ENCODE data around the gene MRM2.

The MRM2 gene

DNA sequence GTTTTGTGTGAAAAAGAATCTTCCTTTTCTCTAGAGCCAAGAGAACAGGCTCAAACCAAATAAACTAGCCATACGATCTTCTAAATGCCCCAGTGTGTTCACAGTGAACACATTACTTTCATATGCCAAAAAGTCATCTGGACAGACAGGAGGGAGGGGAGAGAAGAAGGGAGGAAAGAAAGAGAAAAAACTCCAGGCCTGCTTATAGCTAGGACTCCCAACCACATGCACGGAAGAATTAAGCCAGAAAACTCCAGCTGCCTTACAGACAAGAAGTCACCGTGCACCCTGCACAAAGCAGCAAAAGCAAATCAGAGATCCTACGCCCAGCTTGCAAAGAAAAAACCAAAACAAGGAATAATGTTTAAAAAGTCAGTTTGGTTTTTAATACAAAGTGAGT lies 37.9 kb upstream of the MRM2 start:
- Histone ChIP-seq H3K36me3 (ENCODE audit: control insufficient read depth in 2 of 2, insufficient read depth in 2 of 2, low read length in 2 of 2) (peaks cover 3 to 6% of the 10 kb centered on the region in 2 donors), H3K27ac (ENCODE audit: low read depth in 2 of 2, low read length in 2 of 2) (no peak overlapping the region), H3K27me3 (ENCODE audit: control insufficient read depth in 2 of 2, insufficient read depth in 2 of 2, low read length in 2 of 2) (no peaks in the 10 kb centered on the region), H3K4me1 (ENCODE audit: control insufficient read depth in 2 of 2, insufficient read depth in 2 of 2, low read length in 2 of 2) (no peaks in the 10 kb centered on the region), H3K9ac (ENCODE audit: low read depth in 1 of 2, low read length in 2 of 2) (no peak overlapping the region), H3K9me3 (ENCODE audit: control insufficient read depth in 2 of 2, low read length in 2 of 2) (no peaks in the 10 kb centered on the region), H3K4me3 (ENCODE audit: low read length in 2 of 2) (no peak overlapping the region)

DNA sequence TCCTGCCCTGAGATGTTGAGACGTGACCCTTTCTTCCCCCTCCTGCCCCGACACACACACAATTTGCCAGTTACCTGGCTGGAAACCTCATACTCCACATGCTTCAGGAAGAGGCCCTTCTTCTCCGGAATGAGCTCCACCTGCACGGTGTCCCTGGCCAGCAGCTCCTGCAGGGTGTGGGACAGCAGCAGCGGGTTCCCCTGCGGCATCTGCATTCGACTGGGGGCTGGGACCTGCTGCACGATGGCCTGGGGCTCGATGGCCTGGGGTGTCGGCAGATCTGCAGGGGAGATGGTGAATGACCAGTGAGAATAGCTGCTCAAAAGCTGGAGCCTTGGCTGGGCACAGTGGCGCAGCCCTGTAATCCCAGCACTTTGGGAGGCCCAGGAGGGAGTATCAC lies 36.0 kb upstream of the MRM2 start:
- Histone ChIP-seq H3K27ac (ENCODE audit: low read depth in 2 of 2, low read length in 2 of 2) (no peak overlapping the region), H3K9me3 (ENCODE audit: control insufficient read depth in 2 of 2, low read length in 2 of 2) (no peaks in the 10 kb centered on the region), H3K4me3 (ENCODE audit: low read length in 2 of 2) (no peak overlapping the region), H3K36me3 (ENCODE audit: control insufficient read depth in 2 of 2, insufficient read depth in 2 of 2, low read length in 2 of 2) (peaks cover 9 to 13% of the 10 kb centered on the region in 2 donors), H3K27me3 (ENCODE audit: control insufficient read depth in 2 of 2, insufficient read depth in 2 of 2, low read length in 2 of 2) (no peaks in the 10 kb centered on the region), H3K4me1 (ENCODE audit: control insufficient read depth in 2 of 2, insufficient read depth in 2 of 2, low read length in 2 of 2) (no peaks in the 10 kb centered on the region), H3K9ac (ENCODE audit: low read depth in 1 of 2, low read length in 2 of 2) (no peak overlapping the region)

DNA sequence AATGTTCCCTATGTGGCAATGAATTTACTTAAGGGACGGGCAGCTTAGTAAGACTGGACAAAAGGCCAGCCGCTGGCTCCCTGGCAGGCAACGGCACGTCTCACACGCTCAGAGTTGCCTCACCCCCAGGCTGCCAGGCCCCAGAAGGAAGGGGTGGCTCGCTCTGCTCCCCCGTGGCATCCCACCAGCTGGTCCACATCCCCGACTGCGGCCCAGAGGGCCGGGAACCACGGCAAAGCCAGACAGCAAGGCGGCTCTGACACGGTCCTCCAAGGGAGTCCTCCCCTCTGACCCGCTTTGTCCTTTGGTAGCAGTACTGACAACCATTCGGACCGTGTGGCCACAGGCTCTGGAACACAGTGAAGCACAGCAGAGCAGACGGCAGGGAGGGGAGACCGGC lies 34.1 kb upstream of the MRM2 start:
- Histone ChIP-seq H3K27me3 (ENCODE audit: control insufficient read depth in 2 of 2, insufficient read depth in 2 of 2, low read length in 2 of 2) (no peaks in the 10 kb centered on the region), H3K27ac (ENCODE audit: low read depth in 2 of 2, low read length in 2 of 2) (no peak overlapping the region), H3K9me3 (ENCODE audit: control insufficient read depth in 2 of 2, low read length in 2 of 2) (no peaks in the 10 kb centered on the region), H3K36me3 (ENCODE audit: control insufficient read depth in 2 of 2, insufficient read depth in 2 of 2, low read length in 2 of 2) (peaks cover 11 to 18% of the 10 kb centered on the region in 2 donors), H3K4me3 (ENCODE audit: low read length in 2 of 2) (no peak overlapping the region), H3K9ac (ENCODE audit: low read depth in 1 of 2, low read length in 2 of 2) (no peak overlapping the region), H3K4me1 (ENCODE audit: control insufficient read depth in 2 of 2, insufficient read depth in 2 of 2, low read length in 2 of 2) (no peaks in the 10 kb centered on the region)

DNA sequence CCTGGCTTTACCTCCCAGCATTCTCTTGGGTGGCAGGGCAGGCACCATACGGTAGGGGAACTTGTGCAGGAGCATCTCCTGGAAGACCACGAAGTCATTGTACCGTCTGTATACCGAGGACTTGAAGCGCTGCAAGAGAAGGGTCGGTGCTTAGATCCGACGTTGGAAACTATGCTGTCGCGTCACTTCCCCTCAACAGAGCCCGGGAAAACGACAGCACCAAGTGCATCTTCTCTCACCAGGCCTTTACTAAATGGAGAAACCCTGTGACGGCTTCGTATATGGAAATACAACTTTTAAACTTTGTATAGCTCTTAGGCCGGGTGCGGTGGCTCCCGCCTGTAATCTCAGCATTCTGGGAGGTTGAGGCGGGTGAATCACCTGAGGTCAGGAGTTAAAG lies 33.1 kb upstream of the MRM2 start:
- no peak overlapping the region for H3K4me3 ChIP-seq (ENCODE audit: low read length in 2 of 2)
- H3K9ac ChIP-seq (ENCODE audit: low read depth in 1 of 2, low read length in 2 of 2), result no peak overlapping the region
- peaks cover 11 to 24% of the 10 kb centered on the region in 2 donors for H3K36me3 ChIP-seq (ENCODE audit: control insufficient read depth in 2 of 2, insufficient read depth in 2 of 2, low read length in 2 of 2)
- H3K27ac ChIP-seq (ENCODE audit: low read depth in 2 of 2, low read length in 2 of 2), result no peak overlapping the region
- no peaks in the 10 kb centered on the region for H3K4me1 ChIP-seq (ENCODE audit: control insufficient read depth in 2 of 2, insufficient read depth in 2 of 2, low read length in 2 of 2)
- H3K27me3 ChIP-seq (ENCODE audit: control insufficient read depth in 2 of 2, insufficient read depth in 2 of 2, low read length in 2 of 2), result no peaks in the 10 kb centered on the region
- H3K9me3 ChIP-seq (ENCODE audit: control insufficient read depth in 2 of 2, low read length in 2 of 2), result no peaks in the 10 kb centered on the region

DNA sequence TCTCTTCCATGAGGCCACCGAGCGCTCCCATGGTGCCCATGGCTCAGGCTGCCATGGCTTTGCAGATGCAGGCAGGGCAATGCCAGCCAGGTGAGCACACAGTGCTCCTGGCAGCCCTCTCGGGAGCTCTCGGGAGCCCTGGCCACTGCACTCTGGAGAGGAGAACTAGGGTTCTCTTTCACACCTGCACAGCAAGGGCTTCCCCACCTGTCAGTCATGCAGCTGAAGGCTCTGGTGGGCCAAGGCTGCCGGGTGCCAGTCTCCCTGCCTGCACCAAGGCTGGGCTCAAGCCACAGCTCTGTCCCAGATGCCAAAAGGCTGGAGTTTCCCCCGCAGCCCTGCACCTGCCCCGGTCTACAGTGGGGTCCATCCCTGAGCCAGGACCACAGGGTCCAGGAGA lies 32.7 kb upstream of the MRM2 start:
- H3K36me3 ChIP-seq (ENCODE audit: control insufficient read depth in 2 of 2, insufficient read depth in 2 of 2, low read length in 2 of 2), result peaks cover 11 to 24% of the 10 kb centered on the region in 2 donors
- no peaks in the 10 kb centered on the region for H3K4me1 ChIP-seq (ENCODE audit: control insufficient read depth in 2 of 2, insufficient read depth in 2 of 2, low read length in 2 of 2)
- H3K27me3 ChIP-seq (ENCODE audit: control insufficient read depth in 2 of 2, insufficient read depth in 2 of 2, low read length in 2 of 2), result no peaks in the 10 kb centered on the region
- H3K27ac ChIP-seq (ENCODE audit: low read depth in 2 of 2, low read length in 2 of 2), result no peak overlapping the region
- H3K4me3 ChIP-seq (ENCODE audit: low read length in 2 of 2), result no peak overlapping the region
- no peak overlapping the region for H3K9ac ChIP-seq (ENCODE audit: low read depth in 1 of 2, low read length in 2 of 2)
- no peaks in the 10 kb centered on the region for H3K9me3 ChIP-seq (ENCODE audit: control insufficient read depth in 2 of 2, low read length in 2 of 2)

DNA sequence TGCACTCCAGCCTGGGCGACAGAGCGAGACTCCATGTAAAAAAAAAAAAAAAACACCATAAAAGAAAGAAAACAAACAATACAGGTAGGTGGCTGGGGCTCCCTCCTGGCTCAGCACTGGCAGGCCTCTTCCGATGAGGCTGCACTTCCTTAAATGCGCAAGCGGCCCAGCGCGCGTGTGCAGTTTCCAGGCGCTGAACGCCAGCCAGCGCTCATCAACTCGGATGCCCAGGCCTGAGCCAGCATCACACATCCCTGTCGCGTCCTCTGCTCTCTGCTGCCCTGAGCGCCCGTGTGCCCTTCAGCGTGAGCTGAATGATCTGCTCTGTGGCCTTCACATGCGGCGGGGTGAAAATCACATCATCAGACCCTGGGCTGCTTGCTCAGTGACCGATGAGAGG lies 31.9 kb upstream of the MRM2 start:
- Histone ChIP-seq H3K27ac (ENCODE audit: low read depth in 2 of 2, low read length in 2 of 2) (no peak overlapping the region), H3K4me1 (ENCODE audit: control insufficient read depth in 2 of 2, insufficient read depth in 2 of 2, low read length in 2 of 2) (no peaks in the 10 kb centered on the region), H3K9ac (ENCODE audit: low read depth in 1 of 2, low read length in 2 of 2) (no peak overlapping the region), H3K27me3 (ENCODE audit: control insufficient read depth in 2 of 2, insufficient read depth in 2 of 2, low read length in 2 of 2) (no peaks in the 10 kb centered on the region), H3K9me3 (ENCODE audit: control insufficient read depth in 2 of 2, low read length in 2 of 2) (no peaks in the 10 kb centered on the region), H3K36me3 (ENCODE audit: control insufficient read depth in 2 of 2, insufficient read depth in 2 of 2, low read length in 2 of 2) (peaks cover 11 to 24% of the 10 kb centered on the region in 2 donors), H3K4me3 (ENCODE audit: low read length in 2 of 2) (no peak overlapping the region)

DNA sequence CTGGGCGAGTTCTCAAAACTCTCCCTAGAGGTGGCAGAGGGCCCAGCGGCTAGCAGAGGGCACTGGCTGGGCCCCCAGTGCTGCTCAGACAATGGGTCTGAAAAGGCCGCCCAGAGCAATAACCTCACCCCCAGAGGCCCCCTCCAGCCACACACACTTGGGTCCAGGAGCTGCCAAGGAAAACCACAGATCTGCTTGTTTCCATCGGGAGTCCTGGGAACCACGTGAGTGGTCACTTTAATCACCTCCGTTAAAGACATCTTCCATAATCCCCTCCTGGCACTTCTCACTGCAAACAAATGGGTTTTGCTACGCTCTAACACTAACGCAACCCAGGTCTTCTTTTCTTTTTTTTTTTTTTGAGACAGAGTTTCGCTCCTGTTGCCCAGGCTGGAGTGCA lies 30.0 kb upstream of the MRM2 start:
- Histone ChIP-seq H3K4me1 (ENCODE audit: control insufficient read depth in 2 of 2, insufficient read depth in 2 of 2, low read length in 2 of 2) (no peaks in the 10 kb centered on the region), H3K9me3 (ENCODE audit: control insufficient read depth in 2 of 2, low read length in 2 of 2) (no peaks in the 10 kb centered on the region), H3K27me3 (ENCODE audit: control insufficient read depth in 2 of 2, insufficient read depth in 2 of 2, low read length in 2 of 2) (no peaks in the 10 kb centered on the region), H3K27ac (ENCODE audit: low read depth in 2 of 2, low read length in 2 of 2) (no peak overlapping the region), H3K9ac (ENCODE audit: low read depth in 1 of 2, low read length in 2 of 2) (no peak overlapping the region), H3K4me3 (ENCODE audit: low read length in 2 of 2) (no peak overlapping the region), H3K36me3 (ENCODE audit: control insufficient read depth in 2 of 2, insufficient read depth in 2 of 2, low read length in 2 of 2) (peaks cover 8 to 18% of the 10 kb centered on the region in 2 donors)

DNA sequence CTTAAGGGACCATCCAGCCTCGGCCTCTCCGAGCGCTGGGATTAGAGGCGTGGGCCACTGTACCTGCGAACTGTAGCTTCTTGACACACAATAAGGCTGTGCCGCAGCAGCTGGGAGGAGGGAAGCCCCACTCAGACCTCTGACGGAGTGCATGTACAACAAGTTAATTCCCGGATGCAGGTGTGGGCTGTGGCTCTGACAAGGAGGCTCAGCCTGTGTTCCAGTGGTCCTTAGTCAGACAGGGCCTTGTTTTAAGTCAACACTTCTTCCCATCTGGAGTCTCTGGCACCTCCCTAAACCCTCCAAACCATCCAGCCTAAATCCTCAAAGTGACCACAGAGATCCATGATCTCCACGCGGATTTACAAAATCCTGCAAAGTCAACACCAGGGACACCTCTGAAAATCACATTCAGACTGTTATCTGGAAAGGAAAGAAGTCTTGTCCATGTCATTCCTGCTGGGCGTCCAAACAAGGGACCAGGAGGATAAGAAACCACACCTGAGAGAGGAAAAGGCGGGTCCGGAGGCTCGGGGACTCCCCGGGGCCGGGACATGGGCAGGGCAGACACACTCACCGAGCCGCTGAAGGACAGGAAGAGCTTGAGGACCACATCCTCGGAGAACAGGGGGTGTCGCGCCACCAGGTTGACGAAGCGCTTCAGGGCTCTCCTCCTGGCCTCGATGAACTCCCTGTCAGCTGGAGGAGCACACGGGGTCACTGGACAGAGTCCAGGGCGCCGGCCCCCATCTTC lies 29.4 kb upstream of the MRM2 start:
- no peaks in the 10 kb centered on the region for H3K27me3 ChIP-seq (ENCODE audit: control insufficient read depth in 2 of 2, insufficient read depth in 2 of 2, low read length in 2 of 2)
- no peak overlapping the region for H3K27ac ChIP-seq (ENCODE audit: low read depth in 2 of 2, low read length in 2 of 2)
- H3K4me1 ChIP-seq (ENCODE audit: control insufficient read depth in 2 of 2, insufficient read depth in 2 of 2, low read length in 2 of 2), result no peaks in the 10 kb centered on the region
- H3K36me3 ChIP-seq (ENCODE audit: control insufficient read depth in 2 of 2, insufficient read depth in 2 of 2, low read length in 2 of 2), result peaks cover 8 to 18% of the 10 kb centered on the region in 2 donors
- no peak overlapping the region for H3K4me3 ChIP-seq (ENCODE audit: low read length in 2 of 2)
- no peaks in the 10 kb centered on the region for H3K9me3 ChIP-seq (ENCODE audit: control insufficient read depth in 2 of 2, low read length in 2 of 2)
- no peak overlapping the region for H3K9ac ChIP-seq (ENCODE audit: low read depth in 1 of 2, low read length in 2 of 2)

DNA sequence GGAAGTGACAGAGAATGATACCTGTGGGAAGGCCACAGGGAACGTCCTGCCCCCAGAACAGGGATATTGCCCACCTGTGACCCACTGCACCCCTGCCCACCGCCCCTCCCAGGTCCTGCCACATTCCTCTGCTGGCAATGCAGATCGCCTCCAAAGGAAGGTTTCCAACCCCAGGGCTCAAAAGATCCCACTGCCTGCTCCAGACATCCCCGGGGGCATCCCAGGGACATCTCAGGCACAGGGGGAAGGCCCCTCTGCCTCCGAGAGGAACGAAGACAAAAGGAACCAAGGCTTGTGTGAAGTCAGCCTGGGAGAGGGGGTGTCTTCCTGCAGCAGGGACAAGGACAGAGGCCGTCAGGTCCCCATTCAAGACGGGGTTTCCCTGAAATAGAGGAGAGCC lies 28.5 kb upstream of the MRM2 start:
- no peaks in the 10 kb centered on the region for H3K4me1 ChIP-seq (ENCODE audit: control insufficient read depth in 2 of 2, insufficient read depth in 2 of 2, low read length in 2 of 2)
- H3K27me3 ChIP-seq (ENCODE audit: control insufficient read depth in 2 of 2, insufficient read depth in 2 of 2, low read length in 2 of 2), result no peaks in the 10 kb centered on the region
- peaks cover 8 to 18% of the 10 kb centered on the region in 2 donors for H3K36me3 ChIP-seq (ENCODE audit: control insufficient read depth in 2 of 2, insufficient read depth in 2 of 2, low read length in 2 of 2)

DNA sequence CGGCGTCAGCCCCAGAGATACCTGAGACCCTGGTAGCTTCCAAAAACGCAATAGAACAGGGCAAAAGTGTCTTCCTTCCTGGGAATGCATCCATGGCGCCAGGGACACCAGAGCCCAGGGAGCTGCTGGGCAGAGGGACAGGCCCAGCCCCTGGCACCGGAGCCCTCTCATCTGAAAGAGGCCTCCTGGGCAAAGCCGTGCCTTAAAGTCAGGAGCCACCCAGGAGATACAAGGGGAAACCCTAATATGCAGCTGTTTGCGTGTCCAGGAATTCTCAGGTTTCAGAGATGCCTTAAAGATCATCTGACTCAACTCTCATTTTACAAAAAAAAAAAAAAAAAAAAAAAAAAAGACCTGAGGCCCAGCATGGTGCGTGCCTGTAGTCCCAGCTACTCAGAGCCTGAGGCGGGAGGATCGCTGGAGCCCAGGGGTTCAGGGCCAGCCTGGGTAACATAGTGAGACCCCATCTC lies 28.0 kb upstream of the MRM2 start:
- Histone ChIP-seq H3K4me1 (ENCODE audit: control insufficient read depth in 2 of 2, insufficient read depth in 2 of 2, low read length in 2 of 2) (no peaks in the 10 kb centered on the region), H3K9ac (ENCODE audit: low read depth in 1 of 2, low read length in 2 of 2) (no peak overlapping the region), H3K27ac (ENCODE audit: low read depth in 2 of 2, low read length in 2 of 2) (no peak overlapping the region), H3K9me3 (ENCODE audit: control insufficient read depth in 2 of 2, low read length in 2 of 2) (no peaks in the 10 kb centered on the region), H3K36me3 (ENCODE audit: control insufficient read depth in 2 of 2, insufficient read depth in 2 of 2, low read length in 2 of 2) (peaks cover 8 to 19% of the 10 kb centered on the region in 2 donors), H3K27me3 (ENCODE audit: control insufficient read depth in 2 of 2, insufficient read depth in 2 of 2, low read length in 2 of 2) (no peaks in the 10 kb centered on the region), H3K4me3 (ENCODE audit: low read length in 2 of 2) (no peak overlapping the region)

More for the DNA sequence above, 28.5 kb upstream of the MRM2 start:
- no peak overlapping the region for H3K9ac ChIP-seq (ENCODE audit: low read depth in 1 of 2, low read length in 2 of 2)
- no peak overlapping the region for H3K27ac ChIP-seq (ENCODE audit: low read depth in 2 of 2, low read length in 2 of 2)
- H3K4me3 ChIP-seq (ENCODE audit: low read length in 2 of 2), result no peak overlapping the region
- H3K9me3 ChIP-seq (ENCODE audit: control insufficient read depth in 2 of 2, low read length in 2 of 2), result no peaks in the 10 kb centered on the region

All from mucosa of rectum (tissue), 2 donors.